HG03571 (cell line): ENCODE measurements around the gene MCL1.

ENCODE experiments used
- ATAC-seq: cut with Tn5 transposase; IDR thresholded peaks from one replicate; pipeline ENCODE4 v1.9.1; 2021; ENCODE audit not compliant: unreplicated experiment

Gene MCL1

GRCh38 chr1:150544204-150544603 is 35.2 kb downstream of the MCL1 start:
- ATAC-seq = no peak

GRCh38 chr1:150543500-150544143 is 35.8 kb downstream of the MCL1 start:
- ATAC-seq = no peak

- no peak for ATAC-seq
These were observed 41.4 kb downstream of the MCL1 start for GRCh38 chr1:150537732-150538684.

- no peak for ATAC-seq
These were observed 42.3 kb downstream of the MCL1 start for GRCh38 chr1:150536836-150537731.

- ATAC-seq = no peak
These were observed 43.7 kb downstream of the MCL1 start for GRCh38 chr1:150535511-150536287.

- no peak for ATAC-seq
These were observed 45.4 kb downstream of the MCL1 start for GRCh38 chr1:150534002-150534401.

GRCh38 chr1:150532860-150533259 is 46.5 kb downstream of the MCL1 start:
- ATAC-seq = no peak

GRCh38 chr1:150530491-150531159 is 48.8 kb downstream of the MCL1 start:
- no peak for ATAC-seq

GRCh38 chr1:150529017-150529416 is 50.4 kb downstream of the MCL1 start:
- ATAC-seq = no peak

GRCh38 chr1:150528196-150528595 is 51.2 kb downstream of the MCL1 start:
- no peak for ATAC-seq

- no peak for ATAC-seq
These were observed 54.1 kb downstream of the MCL1 start for GRCh38 chr1:150525348-150525747.
